NB4 (cell line): Measurements from ENCODE around the gene SEMA3B.

ENCODE experiments used
- CTCF ChIP-seq: IDR thresholded peaks from one replicate; pipeline ENCODE4 v1.5.1; 2012; ENCODE audit warnings: low read depth, low read length
- MYC ChIP-seq: IDR thresholded peaks from 2 replicates; pipeline ENCODE4 v1.6.1; 2011; ENCODE audit warnings: low read depth, low read length

GRCh38 chr3:50238549-50239026 is 30.4 kb upstream of the SEMA3B start:
- no peak for TF ChIP-seq CTCF
- TF ChIP-seq MYC, result no peak
